Inferior parietal cortex (tissue), 1 donor: ENCODE measurements around the gene ALDH4A1.
"Not testable (repeated sequence)": the region's sequence is repeated elsewhere in the genome, so short reads cannot be mapped to it uniquely, and the experiment has no call there.

Source experiments
- DNase-seq: peaks from one replicate; pipeline ENCODE4 v3.0.0-alpha.2; 2016; ENCODE audit errors: extremely low spot score

The ALDH4A1 gene

GRCh38 chr1:18858070-18858688 is 44.2 kb downstream of the ALDH4A1 start:
- no peak for DNase-seq

- DNase-seq: no peak
Measured at GRCh38 chr1:18856435-18856834, 45.9 kb downstream of the ALDH4A1 start.

- DNase-seq: no peak
Measured at GRCh38 chr1:18855573-18855972, 46.8 kb downstream of the ALDH4A1 start.

- DNase-seq: no peak
Measured at GRCh38 chr1:18854331-18855025, 47.9 kb downstream of the ALDH4A1 start.

- no peak for DNase-seq
Measured at GRCh38 chr1:18852501-18852900, 49.9 kb downstream of the ALDH4A1 start.

GRCh38 chr1:18849261-18849711 is 53.1 kb downstream of the ALDH4A1 start:
- no peak for DNase-seq

GRCh38 chr1:18847723-18848122 is 54.6 kb downstream of the ALDH4A1 start:
- DNase-seq: not testable (repeated sequence)

GRCh38 chr1:18840145-18840544 is 62.2 kb downstream of the ALDH4A1 start:
- DNase-seq: no peak

GRCh38 chr1:18836654-18837053 is 65.7 kb downstream of the ALDH4A1 start:
- DNase-seq: no peak

- not testable (repeated sequence) for DNase-seq
Measured at GRCh38 chr1:18832319-18832718, 70.0 kb downstream of the ALDH4A1 start.

GRCh38 chr1:18831656-18832055 is 70.7 kb downstream of the ALDH4A1 start:
- no peak for DNase-seq

- DNase-seq: no peak
Measured at GRCh38 chr1:18830596-18830995, 71.8 kb downstream of the ALDH4A1 start.

- DNase-seq: no peak
Measured at GRCh38 chr1:18829671-18830070, 72.7 kb downstream of the ALDH4A1 start.

- no peak for DNase-seq
Measured at GRCh38 chr1:18828224-18828623, 74.1 kb downstream of the ALDH4A1 start.

- DNase-seq: no peak
Measured at GRCh38 chr1:18823438-18823837, 78.9 kb downstream of the ALDH4A1 start.
